GM19328 (cell line): ENCODE data around the gene RFX4.
A peak's percentile ranks its signal among the peaks of the same experiment; 100 is the strongest.
"Not testable (repeated sequence)": the region's sequence is repeated elsewhere in the genome, so short reads cannot be mapped to it uniquely, and the experiment has no call there.

Experiments used
- ATAC-seq: cut with Tn5 transposase; IDR thresholded peaks from one replicate; pipeline ENCODE4 v1.9.1; 2021; ENCODE audit warnings: mild to moderate bottlenecking, moderate library complexity; ENCODE audit not compliant: unreplicated experiment

The RFX4 gene

GRCh38 chr12:106724116-106724515 lies 141.3 kb downstream of the RFX4 start:
- no peak for ATAC-seq

- no peak for ATAC-seq
Observed at GRCh38 chr12:106724934-106725333, 142.1 kb downstream of the RFX4 start.

GRCh38 chr12:106726603-106727202 lies 143.9 kb downstream of the RFX4 start:
- not testable (repeated sequence) for ATAC-seq

- ATAC-seq: no peak
Observed at GRCh38 chr12:106729611-106730010, 146.8 kb downstream of the RFX4 start.

GRCh38 chr12:106732890-106733289 lies 150.1 kb downstream of the RFX4 start:
- ATAC-seq: no peak

GRCh38 chr12:106733660-106734059 lies 150.9 kb downstream of the RFX4 start:
- no peak for ATAC-seq

GRCh38 chr12:106736051-106736957 lies 153.5 kb downstream of the RFX4 start:
- ATAC-seq: no peak

GRCh38 chr12:106739318-106739717 lies 156.5 kb downstream of the RFX4 start:
- no peak for ATAC-seq

GRCh38 chr12:106739815-106740530 lies 157.2 kb downstream of the RFX4 start:
- no peak for ATAC-seq

- no peak for ATAC-seq
Observed at GRCh38 chr12:106740818-106741217, 158.0 kb downstream of the RFX4 start.

- ATAC-seq: no peak
Observed at GRCh38 chr12:106741247-106741646, 158.4 kb downstream of the RFX4 start.

GRCh38 chr12:106743270-106743988 lies 160.6 kb downstream of the RFX4 start:
- ATAC-seq: no peak

- ATAC-seq: no peak
Observed at GRCh38 chr12:106744600-106744999, 161.8 kb downstream of the RFX4 start.

GRCh38 chr12:106745181-106745745 lies 162.5 kb downstream of the RFX4 start:
- ATAC-seq: no peak

GRCh38 chr12:106747973-106748436 lies 165.2 kb downstream of the RFX4 start:
- ATAC-seq: no peak

- ATAC-seq: no peak
Observed at GRCh38 chr12:106750524-106750923, 167.7 kb downstream of the RFX4 start.

GRCh38 chr12:106753526-106753925 lies 170.7 kb downstream of the RFX4 start:
- ATAC-seq: peak; percentile 99

GRCh38 chr12:106754331-106754730 lies 171.5 kb downstream of the RFX4 start:
- no peak for ATAC-seq

- ATAC-seq: no peak
Observed at GRCh38 chr12:106757623-106758348, 175.0 kb downstream of the RFX4 start.
